HepG2 (cell line): ENCODE data around the gene MAML1. TPM values are rescaled to one million over a fixed set of nuclear protein-coding genes. Genes with fewer than 3 reads are reported as not detected.

Experiments
- ADNP ChIP-seq: sonication (generic); formaldehyde crosslinking; IDR thresholded peaks from 2 replicates; pipeline ENCODE4 v1.4.0; 2020; ENCODE audit warnings: missing genetic modification reagents
- ATF6 ChIP-seq: sonication (generic); formaldehyde crosslinking; conservative IDR thresholded peaks from 2 replicates; pipeline ENCODE4 v1.4.0; 2020; ENCODE audit warnings: missing genetic modification reagents
- FOXO1 ChIP-seq: sonication (generic); formaldehyde crosslinking; IDR thresholded peaks from 2 replicates; pipeline ENCODE4 v1.4.0; 2020; ENCODE audit warnings: missing genetic modification reagents
- HMG20B ChIP-seq: conservative IDR thresholded peaks from 2 replicates; pipeline ENCODE4 v1.6.1; 2016; ENCODE audit warnings: missing genetic modification reagents, missing compliant biosample characterization
- KLF11 ChIP-seq: IDR thresholded peaks from 2 replicates; pipeline ENCODE4 v1.6.1; 2016; ENCODE audit warnings: missing compliant biosample characterization
- MAFK ChIP-seq, 2 experiments: IDR thresholded peaks in 1 of 2; conservative IDR thresholded peaks in 1 of 2; 2 replicates each; pipeline ENCODE4 v1.6.1; 2011; ENCODE audit warnings: improper control_type of control experiment in 2 of 2, low read length in 2 of 2
- MAZ ChIP-seq, 2 experiments: sonication (generic) in 1 of 2; formaldehyde crosslinking in 1 of 2; IDR thresholded peaks; 2 replicates each; pipeline versions ENCODE4 v1.5.0 to v1.6.1; 2012 to 2020; ENCODE audit warnings: low read depth in 2 of 2, mild to moderate bottlenecking in 2 of 2, borderline replicate concordance in 1 of 2, improper control_type of control experiment in 1 of 2, low read length in 1 of 2, missing genetic modification reagents in 1 of 2, moderate library complexity in 1 of 2
- NAIF1 ChIP-seq: sonication (generic); formaldehyde crosslinking; IDR thresholded peaks from 2 replicates; pipeline ENCODE4 v1.5.0; 2020; ENCODE audit warnings: mild to moderate bottlenecking, missing genetic modification reagents, borderline replicate concordance
- PAX8 ChIP-seq: sonication (generic); formaldehyde crosslinking; IDR thresholded peaks from 2 replicates; pipeline ENCODE4 v1.8.0; 2022; ENCODE audit warnings: mild to moderate bottlenecking, missing genetic modification reagents, borderline replicate concordance
- RAD51 ChIP-seq: fragments of 450-650 bp; IDR thresholded peaks from 2 replicates; pipeline ENCODE4 v1.6.1; 2016; ENCODE audit warnings: borderline replicate concordance
- RBM22 ChIP-seq: fragments of 200-400 bp; formaldehyde crosslinking; optimal IDR thresholded peaks from 2 replicates; pipeline ENCODE3; 2017; ENCODE audit warnings: mild to moderate bottlenecking, low read length, moderate library complexity
- RBM39 ChIP-seq: fragments of 200-400 bp; formaldehyde crosslinking; IDR thresholded peaks from one replicate; pipeline ENCODE4 v1.6.1; 2018; ENCODE audit warnings: antibody characterized with exemption, mild to moderate bottlenecking, low read depth, low read length; ENCODE audit not compliant: poor library complexity, severe bottlenecking
- REPIN1 ChIP-seq: sonication (generic); formaldehyde crosslinking; IDR thresholded peaks from 2 replicates; pipeline ENCODE4 v1.8.0; 2022; ENCODE audit warnings: missing genetic modification reagents, low read depth, mild to moderate bottlenecking, borderline replicate concordance
- SATB2 ChIP-seq: sonication (generic); formaldehyde crosslinking; IDR thresholded peaks from 2 replicates; pipeline ENCODE4 v1.5.0; 2020; ENCODE audit warnings: missing genetic modification reagents
- THAP11 ChIP-seq: IDR thresholded peaks from 2 replicates; pipeline ENCODE4 v1.6.1; 2016; ENCODE audit warnings: missing biosample characterization, missing genetic modification reagents
- TRIM22 ChIP-seq: fragments of 450-650 bp; IDR thresholded peaks from 2 replicates; pipeline ENCODE4 v1.6.1; 2017
- ZBTB2 ChIP-seq: sonication (generic); formaldehyde crosslinking; IDR thresholded peaks from 2 replicates; pipeline ENCODE4 v1.8.0; 2022; ENCODE audit warnings: low read depth, missing genetic modification reagents
- ZBTB3 ChIP-seq: sonication (generic); formaldehyde crosslinking; IDR thresholded peaks from 2 replicates; pipeline ENCODE4 v1.4.0; 2020; ENCODE audit warnings: low read depth, mild to moderate bottlenecking, moderate library complexity, missing genetic modification reagents, borderline replicate concordance
- ZFP90 ChIP-seq: sonication (generic); formaldehyde crosslinking; IDR thresholded peaks from 2 replicates; pipeline ENCODE4 v1.8.0; 2022; ENCODE audit warnings: missing genetic modification reagents, mild to moderate bottlenecking, inconsistent platforms, borderline replicate concordance
- ZFY ChIP-seq: sonication (generic); formaldehyde crosslinking; IDR thresholded peaks from 2 replicates; pipeline ENCODE4 v1.4.0; 2020; ENCODE audit warnings: missing genetic modification reagents
- ZNF124 ChIP-seq: sonication (generic); formaldehyde crosslinking; IDR thresholded peaks from 2 replicates; pipeline ENCODE4 v1.4.0; 2020; ENCODE audit warnings: missing genetic modification reagents
- ZNF513 ChIP-seq: sonication (generic); formaldehyde crosslinking; conservative IDR thresholded peaks from 2 replicates; pipeline ENCODE4 v1.5.0; 2020; ENCODE audit warnings: missing genetic modification reagents
- ZNF672 ChIP-seq: sonication (generic); formaldehyde crosslinking; IDR thresholded peaks from 2 replicates; pipeline ENCODE4 v1.8.1; 2022; ENCODE audit warnings: missing genetic modification reagents
- ZNF777 ChIP-seq: sonication (generic); formaldehyde crosslinking; IDR thresholded peaks from 2 replicates; pipeline ENCODE4 v1.4.0; 2020; ENCODE audit warnings: missing genetic modification reagents
- polyA plus RNA-seq, 8 experiments: library from polyadenylated mRNA; depleted of rRNA in 3 of 8; stranded (reverse) in 7 of 8; unstranded in 1 of 8; fragments of >200 nt; fragmentation: Illumina TruSeq in 4 of 8; extraction: Trizol in 4 of 8; gene quantifications; 2 replicates each; pipeline versions ENCODE4 v1.2.1 to v1.2.3, GENCODE V29; 2011 to 2016; ENCODE audit warnings: low read depth in 4 of 8, missing spikeins in 1 of 8, mixed read lengths in 1 of 8; ENCODE audit not compliant: insufficient read depth in 1 of 8
- total RNA-seq, 5 experiments: library from RNA; depleted of rRNA; stranded (reverse); fragments of >200 nt; fragmentation: Illumina TruSeq; extraction: Trizol; gene quantifications; 2 replicates each; pipeline ENCODE4 v1.2.3, GENCODE V29; 2016; ENCODE audit warnings: low read depth in 1 of 5

The MAML1 gene
- total and polyA plus RNA-seq, 2 of the 13 experiments (the other 11 are each of a cell fraction or from before 2014, with no cell fraction given), result 10.0 to 10.8 TPM

GRCh38 chr5:179821298-179822058, 88.9 kb downstream of the MAML1 start (continued):
- no peak for TF ChIP-seq ATF6 (CRISPR knock-in tag)
- no peak for TF ChIP-seq SATB2
- 0 out of 2 replicates have a peak, but pooled peaks have one; percentile 56 for TF ChIP-seq ZFP90 (CRISPR knock-in tag)
- peak; percentile 51; the same call in 1 of the 2 replicates for TF ChIP-seq MAZ (IDR thresholded peaks at IDR 0.05; ENCODE audit: borderline replicate concordance, low read depth, low read length)
- TF ChIP-seq MAZ (CRISPR knock-in tag; IDR thresholded peaks at IDR 0.05; ENCODE audit: low read depth), result no peak; the same call in 1 of the 2 replicates
- no peak for TF ChIP-seq RBM39
- no peak for TF ChIP-seq ZFY
- TF ChIP-seq MAFK (conservative IDR thresholded peaks at IDR 0.05 in 1 of 2, IDR thresholded peaks at IDR 0.05 in 1 of 2; ENCODE audit: low read length in 2 of 2), result no peak
- no peak for TF ChIP-seq ZNF672 (CRISPR knock-in tag)
- no peak for TF ChIP-seq REPIN1 (CRISPR knock-in tag)
- no peak for TF ChIP-seq TRIM22
- TF ChIP-seq ZNF777, result peak; percentile 47; the same call in 1 of the 2 replicates
- no peak for TF ChIP-seq ADNP (CRISPR knock-in tag)
- peak; percentile 68 for TF ChIP-seq RBM22
- no peak; the same call in 1 of the 2 replicates for TF ChIP-seq PAX8 (CRISPR knock-in tag)
- no peak for TF ChIP-seq ZBTB3
- TF ChIP-seq KLF11 (CRISPR knock-in tag), result no peak
- no peak for TF ChIP-seq ZBTB2 (CRISPR knock-in tag)
- TF ChIP-seq RAD51, result no peak
- no peak for TF ChIP-seq HMG20B (CRISPR knock-in tag)
- no peak for TF ChIP-seq ZNF513 (CRISPR knock-in tag)
- no peak; the same call in 1 of the 2 replicates for TF ChIP-seq FOXO1
- TF ChIP-seq ZNF124, result no peak
- TF ChIP-seq NAIF1, result no peak; the same call in 1 of the 2 replicates
- no peak for TF ChIP-seq THAP11 (CRISPR knock-in tag)
